LNCaP clone FGC (cell line): ENCODE measurements around the gene LRRN4CL.
"Not testable (repeated sequence)": the region's sequence is repeated elsewhere in the genome, so short reads cannot be mapped to it uniquely, and the experiment has no call there.

Experiments used
- DNase-seq: peaks from one replicate; pipeline ENCODE4 v3.0.0-alpha.2; 2011; ENCODE audit warnings: low read depth
- H3K4me3 ChIP-seq: 2 replicates; pipeline ENCODE4 v1.5.1; 2011; ENCODE audit warnings: mild to moderate bottlenecking, low read depth, low read length, control low read depth
- TF ChIP-seq, protein P1 (sequence below): IDR thresholded peaks from 2 replicates; pipeline ENCODE4 v1.5.1; 2012; ENCODE audit warnings: mild to moderate bottlenecking; ENCODE audit not compliant: control insufficient read depth, insufficient read depth; ENCODE audit errors: extremely low read depth

The LRRN4CL gene

DNA sequence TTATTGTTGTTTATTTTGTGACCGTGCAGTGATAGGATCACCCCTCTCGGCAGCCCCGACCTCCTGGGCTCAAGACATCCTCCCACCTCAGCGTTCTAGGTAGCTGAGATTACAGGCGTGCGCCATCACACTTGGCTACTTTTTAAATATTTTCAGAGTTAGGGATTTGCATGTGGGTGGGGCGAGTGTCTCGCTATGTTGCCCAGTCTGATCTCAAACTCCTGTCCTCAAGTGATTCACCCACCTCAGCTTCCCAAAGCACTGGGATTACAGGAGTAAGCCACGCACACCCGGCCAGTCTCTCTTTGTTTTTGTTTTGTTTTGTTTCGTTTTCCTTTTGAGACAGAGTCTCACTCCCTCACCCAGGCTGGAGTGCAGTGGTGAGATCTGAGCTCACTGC lies 35.0 kb downstream of the LRRN4CL start:
- H3K4me3 ChIP-seq, result no peak overlapping the region
- no peak for DNase-seq
- TF ChIP-seq, protein P1, sequence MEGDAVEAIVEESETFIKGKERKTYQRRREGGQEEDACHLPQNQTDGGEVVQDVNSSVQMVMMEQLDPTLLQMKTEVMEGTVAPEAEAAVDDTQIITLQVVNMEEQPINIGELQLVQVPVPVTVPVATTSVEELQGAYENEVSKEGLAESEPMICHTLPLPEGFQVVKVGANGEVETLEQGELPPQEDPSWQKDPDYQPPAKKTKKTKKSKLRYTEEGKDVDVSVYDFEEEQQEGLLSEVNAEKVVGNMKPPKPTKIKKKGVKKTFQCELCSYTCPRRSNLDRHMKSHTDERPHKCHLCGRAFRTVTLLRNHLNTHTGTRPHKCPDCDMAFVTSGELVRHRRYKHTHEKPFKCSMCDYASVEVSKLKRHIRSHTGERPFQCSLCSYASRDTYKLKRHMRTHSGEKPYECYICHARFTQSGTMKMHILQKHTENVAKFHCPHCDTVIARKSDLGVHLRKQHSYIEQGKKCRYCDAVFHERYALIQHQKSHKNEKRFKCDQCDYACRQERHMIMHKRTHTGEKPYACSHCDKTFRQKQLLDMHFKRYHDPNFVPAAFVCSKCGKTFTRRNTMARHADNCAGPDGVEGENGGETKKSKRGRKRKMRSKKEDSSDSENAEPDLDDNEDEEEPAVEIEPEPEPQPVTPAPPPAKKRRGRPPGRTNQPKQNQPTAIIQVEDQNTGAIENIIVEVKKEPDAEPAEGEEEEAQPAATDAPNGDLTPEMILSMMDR, result no peak

DNA sequence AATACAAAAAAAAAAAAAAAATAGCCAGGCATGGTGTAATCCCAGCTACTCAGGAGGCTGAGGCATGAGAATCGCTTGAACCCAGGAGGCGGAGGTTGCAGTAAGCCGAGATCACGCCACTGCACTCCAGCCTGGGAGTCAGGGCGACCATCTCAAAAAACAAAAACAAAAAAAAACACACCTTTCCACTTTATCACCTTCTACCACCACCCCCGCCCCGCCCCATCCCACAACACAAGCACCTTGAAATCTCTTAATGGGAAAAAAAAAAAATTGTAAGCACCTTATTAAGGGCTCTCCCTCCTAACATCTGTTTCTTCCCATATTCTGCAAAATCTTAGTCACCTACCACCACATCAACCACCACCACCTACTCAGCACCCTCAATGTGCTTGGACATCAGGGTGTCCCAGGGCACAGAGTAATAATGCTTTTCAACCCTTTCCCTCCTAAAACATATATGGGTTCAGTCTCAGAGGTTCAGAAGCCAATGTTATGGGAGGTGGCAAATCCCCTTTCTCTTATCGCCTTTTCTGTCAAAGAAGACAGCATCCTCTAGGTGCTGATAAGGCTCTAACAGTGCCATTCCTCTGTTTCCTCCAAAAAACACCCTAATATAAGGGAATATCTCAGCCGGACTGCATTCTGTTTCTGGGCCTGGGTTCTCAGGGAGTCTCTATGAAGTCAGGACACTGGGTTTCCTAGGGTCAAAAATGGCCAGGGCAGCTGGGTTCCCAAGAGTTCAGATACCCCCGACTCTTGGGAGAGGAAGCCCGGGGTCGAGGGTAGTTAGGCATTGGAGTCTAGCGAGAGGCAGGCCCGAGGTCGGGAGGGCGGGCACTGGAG lies 36.9 kb downstream of the LRRN4CL start:
- peak overlapping the region; percentile 87 for H3K4me3 ChIP-seq
- TF ChIP-seq, protein P1, result no peak
- no peak for DNase-seq

GRCh38 chr11:62650283-62650682 lies 39.0 kb downstream of the LRRN4CL start:
- H3K4me3 ChIP-seq, DNase-seq: not testable (repeated sequence)

- DNase-seq, result no peak
- TF ChIP-seq, protein P1, result no peak
- no peak overlapping the region for H3K4me3 ChIP-seq
Observed at GRCh38 chr11:62649486-62649885, 39.8 kb downstream of the LRRN4CL start.

DNA sequence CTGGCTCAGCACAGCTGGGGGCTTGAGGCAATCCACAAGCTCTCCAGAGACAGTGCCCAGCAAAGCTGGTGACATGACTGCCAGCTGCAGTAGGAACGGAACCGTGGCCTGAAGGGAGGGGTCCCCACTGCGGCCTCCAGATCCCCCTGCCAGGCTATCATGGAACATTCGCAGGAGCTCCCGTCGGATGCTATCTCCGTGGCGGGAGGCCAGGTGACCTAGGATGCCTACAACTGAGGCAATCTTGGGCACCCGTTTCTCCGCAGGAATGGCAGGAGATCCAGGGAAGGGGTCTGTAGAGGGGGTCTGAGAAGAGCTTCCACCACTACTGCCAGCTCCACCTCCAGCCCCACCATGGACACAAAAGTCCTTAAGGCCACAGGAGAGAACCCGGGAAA lies 40.4 kb downstream of the LRRN4CL start:
- TF ChIP-seq, protein P1, result no peak
- no peak for DNase-seq
- H3K4me3 ChIP-seq, result no peak overlapping the region

- TF ChIP-seq, protein P1, result no peak
- no peak overlapping the region for H3K4me3 ChIP-seq
- DNase-seq, result no peak
Observed at GRCh38 chr11:62648185-62648966, 41.0 kb downstream of the LRRN4CL start.

- DNase-seq, result no peak
- TF ChIP-seq, protein P1, result no peak
- no peak overlapping the region for H3K4me3 ChIP-seq
Observed at GRCh38 chr11:62647609-62648005, 41.7 kb downstream of the LRRN4CL start.
